GM10847 (cell line): ENCODE data around the gene CC2D1A.

Source experiments
- POLR2A ChIP-seq: IDR thresholded peaks from 2 replicates; pipeline ENCODE4 v1.6.1; 2011; ENCODE audit not compliant: insufficient read length; ENCODE audit errors: extremely low read depth

CC2D1A gene

DNA sequence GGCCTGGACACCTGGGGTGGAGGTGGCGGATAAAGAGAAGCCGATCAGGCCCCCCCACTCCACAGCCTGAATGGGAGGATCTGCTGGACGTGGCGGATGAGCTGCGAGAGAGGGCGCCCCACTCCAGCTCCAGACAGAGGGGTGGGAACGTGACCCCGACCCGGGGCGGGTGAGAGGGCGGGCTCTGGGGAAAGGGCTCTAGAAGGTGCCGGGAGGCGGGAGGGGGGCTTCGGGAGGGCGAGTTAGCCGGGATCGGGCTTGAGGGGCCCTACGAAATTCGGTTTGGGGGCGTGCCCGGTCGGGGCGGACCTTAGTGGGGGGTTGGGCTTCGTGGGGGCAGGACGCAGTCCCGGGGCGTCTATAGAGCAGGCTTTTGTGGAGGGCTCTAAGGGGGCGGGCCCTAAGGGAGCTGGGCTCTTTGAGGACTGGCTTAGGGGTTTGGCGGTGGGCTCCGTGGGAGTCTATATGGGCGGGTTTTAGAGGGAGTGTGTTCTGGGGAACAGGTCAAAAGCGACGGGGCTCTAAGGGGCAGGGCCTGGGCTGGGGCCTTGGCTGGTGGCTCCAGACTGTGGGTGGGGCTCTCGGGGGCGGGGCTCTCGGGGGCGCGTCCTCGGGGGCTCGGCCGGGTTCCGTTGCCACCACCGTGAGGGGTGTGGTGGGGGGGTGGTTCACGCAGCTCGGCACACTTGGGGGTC lies 33.2 kb upstream of the CC2D1A start:
- TF ChIP-seq POLR2A = no peak

DNA sequence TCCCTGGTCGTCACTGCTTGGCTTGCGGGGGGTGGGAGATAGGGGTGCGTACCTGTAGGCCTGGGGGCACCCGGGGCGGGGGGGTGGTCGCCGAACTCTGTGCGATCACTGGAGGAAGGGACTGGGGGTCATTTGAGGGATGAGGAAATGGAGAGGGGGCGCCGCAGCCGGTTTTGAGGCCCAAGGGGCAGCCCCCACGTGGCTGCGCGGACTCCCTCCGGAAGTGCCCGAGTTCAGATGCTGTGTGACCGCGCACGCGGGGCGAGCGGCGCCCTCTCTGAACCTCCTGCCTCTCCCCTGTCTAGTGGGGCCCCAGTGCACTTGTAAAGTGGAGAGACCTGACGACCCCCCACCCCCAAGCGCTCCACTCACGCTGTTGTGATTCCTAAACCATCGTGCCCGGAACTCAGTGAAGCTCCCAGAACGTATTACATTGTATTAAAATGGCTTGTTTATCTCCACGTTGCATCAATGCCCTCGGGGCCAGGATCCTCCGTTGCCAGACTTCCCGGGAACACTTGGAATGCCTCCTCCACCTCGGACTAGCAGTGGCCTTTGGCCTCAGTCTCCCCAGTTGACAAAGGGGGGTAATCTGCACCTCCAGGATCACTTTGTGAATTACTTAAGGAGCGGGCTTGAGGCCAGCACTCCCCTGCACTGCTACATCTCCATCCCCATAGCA lies 32.0 kb upstream of the CC2D1A start:
- TF ChIP-seq POLR2A = no peak

DNA sequence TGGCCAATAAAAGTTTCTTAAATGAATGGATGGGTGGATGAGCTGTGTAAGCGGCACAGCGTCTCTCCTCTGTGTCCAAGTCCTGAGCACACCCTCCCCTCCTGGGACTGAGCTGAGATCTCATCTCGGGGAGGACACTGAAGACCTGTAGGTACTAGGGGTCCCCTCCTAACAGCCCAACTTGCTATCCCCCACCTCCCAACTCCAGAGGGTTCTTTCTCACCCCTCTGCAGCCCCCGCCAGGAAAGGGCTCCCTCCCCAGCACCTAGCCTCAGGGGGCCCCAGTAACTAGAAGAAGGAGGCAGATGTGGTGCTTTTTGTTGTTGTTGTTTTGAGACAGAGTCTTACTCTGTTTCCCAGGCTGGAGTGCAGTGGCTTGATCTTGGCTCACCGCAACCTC lies 30.2 kb upstream of the CC2D1A start:
- no peak for TF ChIP-seq POLR2A

DNA sequence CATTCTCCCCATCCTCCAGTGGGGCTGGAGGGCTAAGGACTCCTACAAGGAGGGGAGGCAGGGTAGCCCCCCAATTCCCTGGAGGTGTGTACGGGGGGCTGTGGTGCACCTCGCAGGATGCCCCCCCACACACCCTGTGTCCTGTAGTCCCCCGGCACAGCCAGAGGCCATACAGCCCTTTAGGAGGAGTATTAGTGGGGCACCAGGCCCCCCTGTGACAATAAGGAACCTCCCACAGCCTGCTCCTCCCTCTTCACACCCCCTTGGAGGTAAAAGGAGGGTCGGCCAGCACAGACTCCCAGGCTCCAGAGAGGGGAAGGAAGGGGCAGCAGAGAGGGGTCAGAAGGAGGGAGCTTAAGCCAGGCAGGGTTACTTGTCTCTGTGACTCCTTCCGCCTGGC lies 29.2 kb upstream of the CC2D1A start, which contains the start of gene NANOS3:
NANOS3 (plus strand) TSS at position 301 of the 400 bp plus-strand sequence. CDS start 115 bp downstream, outside the sequence.
- no peak for TF ChIP-seq POLR2A

DNA sequence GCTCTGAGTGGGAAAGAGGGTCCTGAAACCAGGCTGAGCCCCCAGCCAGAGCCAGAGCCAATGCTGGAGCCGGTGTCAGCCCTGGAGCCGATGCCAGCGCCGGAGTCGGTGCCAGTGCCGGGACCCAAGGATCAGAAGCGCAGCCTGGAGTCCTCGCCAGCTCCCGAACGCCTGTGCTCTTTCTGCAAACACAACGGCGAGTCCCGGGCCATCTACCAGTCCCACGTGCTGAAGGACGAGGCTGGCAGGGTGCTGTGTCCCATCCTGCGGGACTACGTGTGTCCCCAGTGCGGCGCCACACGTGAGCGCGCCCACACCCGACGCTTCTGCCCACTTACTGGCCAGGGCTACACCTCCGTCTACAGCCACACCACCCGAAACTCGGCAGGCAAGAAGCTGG lies 28.7 kb upstream of the CC2D1A start:
- no peak for TF ChIP-seq POLR2A

DNA sequence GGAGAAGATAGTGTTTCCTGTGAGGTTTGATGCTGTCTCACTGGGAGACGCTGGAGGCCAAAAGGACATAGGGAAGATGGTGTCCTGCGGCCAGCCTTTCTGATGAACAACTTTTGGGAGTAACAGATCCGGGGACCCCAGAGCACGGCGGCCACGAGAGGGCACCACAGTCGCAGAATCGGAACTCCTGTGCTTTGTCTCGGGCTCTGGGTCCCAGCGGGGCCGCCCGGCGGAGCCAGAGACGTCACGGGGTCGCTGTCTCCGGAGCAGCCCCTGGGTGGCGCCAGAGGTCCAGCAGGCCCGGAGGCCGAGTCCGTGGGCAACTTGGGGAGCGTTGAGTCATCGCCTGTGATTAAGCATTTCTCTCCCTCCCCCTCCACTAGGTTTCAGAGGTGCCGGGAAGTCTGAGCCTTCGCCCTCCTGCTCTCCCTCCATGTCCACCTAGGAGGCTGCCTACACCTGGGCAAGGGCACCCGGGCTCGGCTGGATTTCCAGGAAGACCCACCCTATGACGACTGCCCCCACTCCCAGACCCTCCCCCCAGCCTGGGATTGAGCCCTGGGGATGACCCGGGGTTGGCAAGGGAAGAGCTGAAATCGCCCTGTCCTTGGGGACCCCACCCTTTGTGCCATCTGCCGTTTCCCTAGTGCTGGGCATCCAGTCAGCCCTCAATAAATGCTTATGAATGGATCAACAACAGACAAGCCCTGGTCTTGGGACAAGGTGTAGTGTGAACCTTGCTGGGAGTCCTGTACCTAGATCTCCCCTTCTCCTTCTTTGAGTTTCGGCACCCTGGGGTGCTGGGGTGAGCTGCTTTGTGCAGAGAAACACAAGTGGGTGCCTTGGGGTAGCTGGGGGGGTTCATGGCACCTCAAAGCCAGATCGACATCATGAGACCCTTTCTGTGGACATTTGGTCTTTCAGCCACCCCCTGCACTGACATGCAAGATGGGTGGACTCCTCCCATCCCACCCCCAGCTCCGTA lies 25.6 kb upstream of the CC2D1A start:
- no peak for TF ChIP-seq POLR2A

DNA sequence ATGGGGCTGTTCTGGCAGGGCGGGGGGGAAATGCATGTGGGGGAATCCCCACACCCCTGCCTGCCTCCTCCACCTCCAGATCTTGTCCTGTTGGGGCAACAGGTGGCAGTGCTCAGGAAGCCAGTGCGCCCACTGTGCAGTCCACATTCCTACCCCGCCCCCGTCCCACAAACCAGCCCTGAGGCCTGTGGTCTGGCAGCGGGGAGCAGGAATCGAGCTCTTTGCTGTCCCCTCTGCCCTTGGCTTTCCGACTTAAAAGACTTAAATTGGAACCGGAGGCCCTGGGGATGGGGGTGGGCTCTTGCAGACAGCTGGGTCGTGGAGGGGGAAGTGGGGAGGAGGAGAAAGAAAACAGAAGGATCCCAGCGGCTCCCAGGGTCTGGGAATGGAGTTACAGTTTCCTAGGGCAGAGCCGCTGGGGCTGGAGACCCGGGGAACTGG lies 24.7 kb upstream of the CC2D1A start:
- no peak for TF ChIP-seq POLR2A

DNA sequence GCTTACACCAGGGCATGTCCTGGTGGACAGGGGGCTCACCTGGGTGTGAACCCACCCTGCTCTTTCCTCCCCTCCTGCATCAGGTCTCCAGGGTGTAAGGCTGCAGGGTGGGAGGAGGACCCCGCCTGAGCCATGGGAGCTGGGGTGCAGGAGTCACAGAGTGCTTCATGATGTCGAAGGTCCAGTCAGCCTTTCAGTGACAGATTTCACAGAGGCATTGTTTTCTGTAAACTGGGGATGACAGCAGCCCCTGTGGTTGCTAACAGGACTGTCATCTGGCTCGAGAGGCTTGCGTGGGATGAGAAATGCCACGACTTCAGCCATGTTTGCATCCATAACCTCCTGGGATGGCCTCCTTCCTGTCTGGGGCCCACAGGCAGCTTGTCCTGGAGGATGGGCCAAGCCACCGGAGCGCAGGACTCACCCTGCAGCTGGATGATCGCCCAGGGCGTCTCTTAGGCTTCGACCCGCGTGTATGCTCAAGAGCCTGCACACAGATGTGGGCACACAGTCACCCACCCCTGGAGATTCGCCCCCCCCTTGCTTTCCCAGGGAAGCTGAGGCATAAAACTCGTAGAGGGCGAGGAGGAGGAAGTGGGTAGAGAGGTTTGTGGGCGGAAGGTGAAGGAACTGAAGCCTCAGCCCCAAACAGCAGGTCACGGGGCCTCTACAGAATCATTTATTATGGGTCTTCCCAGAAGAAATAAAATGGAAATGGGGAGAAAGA lies 24.1 kb upstream of the CC2D1A start:
- no peak for TF ChIP-seq POLR2A

DNA sequence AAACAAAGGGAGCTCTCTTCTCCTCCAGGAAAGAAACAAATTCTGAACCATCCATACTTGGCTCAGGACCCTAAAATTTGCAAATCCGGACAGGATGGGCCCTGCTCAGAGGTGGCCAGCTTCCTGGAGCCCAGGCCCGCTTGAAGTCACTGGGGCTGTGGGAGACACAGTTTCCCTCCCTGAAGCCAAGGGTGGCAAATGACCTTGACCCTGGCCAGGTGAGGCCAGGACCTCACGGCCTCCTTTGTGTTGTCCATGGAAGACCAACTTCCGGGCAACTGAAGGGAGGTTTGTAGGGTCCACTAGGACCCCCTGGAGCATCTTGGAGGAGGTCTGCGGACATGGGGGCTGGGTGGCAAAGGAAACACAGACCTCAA lies 23.6 kb upstream of the CC2D1A start:
- TF ChIP-seq POLR2A = no peak

DNA sequence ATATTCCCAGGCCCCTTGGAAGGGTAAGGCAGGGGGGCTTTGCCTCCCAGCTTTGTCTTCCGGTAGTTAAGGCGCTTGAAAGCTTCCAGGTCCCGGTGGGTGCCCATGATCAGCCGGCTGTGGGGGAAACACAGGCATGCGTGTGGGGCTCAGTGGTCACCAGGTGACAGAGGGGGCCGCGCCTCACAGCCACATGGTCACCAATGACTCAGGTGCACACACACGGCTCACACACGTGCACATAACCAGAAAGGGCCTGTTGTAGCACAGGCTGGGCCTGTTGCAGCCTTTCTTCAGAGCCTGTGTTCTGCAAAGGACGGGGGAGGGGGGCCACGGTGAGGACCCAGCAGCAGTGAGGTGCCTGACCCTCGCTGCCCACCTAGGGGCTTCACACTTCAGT lies 23.2 kb upstream of the CC2D1A start:
- no peak for TF ChIP-seq POLR2A

DNA sequence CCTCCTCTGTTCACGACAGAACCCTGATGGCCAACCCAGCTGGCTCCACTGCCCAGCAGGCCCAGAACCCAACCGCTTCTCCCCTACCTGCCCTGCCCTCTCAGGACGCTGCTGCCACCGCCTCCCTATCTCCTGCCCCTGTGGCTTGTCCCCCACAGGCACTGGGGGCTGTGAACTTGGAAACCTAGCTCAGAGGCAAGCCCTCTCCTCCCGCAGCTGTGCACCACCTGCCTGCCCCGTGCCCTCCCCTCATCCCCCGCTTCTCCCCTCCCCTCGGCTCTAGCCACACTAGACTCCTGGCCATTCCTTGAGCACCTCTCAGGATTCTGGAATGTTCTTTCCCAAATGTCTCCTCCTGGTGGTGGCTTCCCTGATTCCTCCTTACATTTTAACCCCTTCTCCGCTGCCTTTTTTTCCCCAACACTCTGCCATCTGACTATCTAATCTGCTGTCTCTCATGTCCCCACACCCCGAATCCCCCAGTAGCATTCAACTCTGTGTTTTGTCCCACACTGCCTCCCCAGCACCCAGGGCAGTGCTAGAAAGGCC lies 22.4 kb upstream of the CC2D1A start:
- no peak for TF ChIP-seq POLR2A

DNA sequence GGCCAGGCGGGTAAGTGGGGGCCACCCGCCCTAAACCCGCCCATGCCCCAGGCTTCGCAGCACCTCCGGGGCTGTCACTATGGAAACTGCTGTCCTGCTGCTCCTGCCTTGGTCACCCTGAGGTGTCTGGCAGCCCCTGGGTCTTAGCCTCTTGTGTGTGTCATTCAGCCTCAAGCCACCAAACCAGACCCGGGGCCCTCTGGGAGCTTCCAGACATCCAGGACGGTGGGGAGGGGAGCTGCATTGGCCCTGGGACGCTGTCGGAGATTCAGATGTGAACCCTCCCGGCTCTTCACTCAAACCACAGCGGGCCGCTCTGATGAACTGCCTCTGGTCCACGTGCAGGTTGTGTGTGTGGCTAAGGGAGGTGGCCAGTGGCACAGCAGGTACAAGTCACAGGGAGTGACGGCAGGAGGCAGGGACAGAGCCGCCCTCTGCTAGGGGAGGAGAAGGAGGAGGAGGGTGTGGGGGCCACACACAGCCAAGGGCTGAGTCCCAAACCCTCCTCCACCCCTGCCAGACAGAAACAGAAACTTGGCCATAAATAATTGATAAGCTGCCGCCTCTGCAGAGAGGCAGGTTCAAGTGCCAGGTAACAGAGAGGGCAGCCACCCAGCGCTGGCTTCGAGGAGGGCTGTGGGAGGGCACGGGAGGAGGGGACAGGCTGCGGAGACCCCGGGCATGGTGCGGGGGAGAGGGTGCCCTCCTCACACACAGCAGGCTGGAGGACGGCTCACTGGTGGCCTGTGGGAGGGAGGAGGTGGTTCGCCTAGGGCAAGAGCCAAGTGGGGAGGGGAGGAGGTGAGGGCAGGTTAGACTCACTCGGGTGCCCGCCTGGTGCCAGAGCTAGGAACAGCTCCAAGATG lies 21.0 kb upstream of the CC2D1A start:
- no peak for TF ChIP-seq POLR2A

DNA sequence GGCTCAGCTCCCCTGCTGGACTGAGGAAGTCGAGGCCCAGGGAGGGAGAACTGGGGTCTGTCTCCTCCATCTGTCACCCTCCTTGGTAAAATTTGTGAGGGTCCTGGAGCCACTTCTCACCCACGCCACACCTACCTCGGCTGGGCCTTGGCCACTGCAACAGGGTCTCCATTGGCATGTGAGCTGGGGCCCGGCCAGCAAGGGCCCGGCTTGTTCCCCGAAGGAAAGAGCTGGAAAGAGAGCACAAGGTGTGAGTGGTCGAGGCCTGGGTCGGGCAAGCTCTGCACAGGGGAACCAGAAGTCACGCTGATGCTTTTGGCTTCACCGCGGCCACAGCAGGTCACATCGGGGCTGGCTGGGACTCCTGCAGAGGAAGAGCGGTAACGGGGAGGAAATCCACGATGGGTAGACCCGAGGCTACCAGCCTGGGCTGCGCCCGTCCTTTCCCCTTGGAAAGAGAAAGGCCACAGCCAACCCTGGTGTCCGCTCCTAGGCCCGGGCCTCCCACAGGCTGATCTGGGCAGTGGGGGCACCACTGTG lies 20.1 kb upstream of the CC2D1A start:
- TF ChIP-seq POLR2A = no peak

DNA sequence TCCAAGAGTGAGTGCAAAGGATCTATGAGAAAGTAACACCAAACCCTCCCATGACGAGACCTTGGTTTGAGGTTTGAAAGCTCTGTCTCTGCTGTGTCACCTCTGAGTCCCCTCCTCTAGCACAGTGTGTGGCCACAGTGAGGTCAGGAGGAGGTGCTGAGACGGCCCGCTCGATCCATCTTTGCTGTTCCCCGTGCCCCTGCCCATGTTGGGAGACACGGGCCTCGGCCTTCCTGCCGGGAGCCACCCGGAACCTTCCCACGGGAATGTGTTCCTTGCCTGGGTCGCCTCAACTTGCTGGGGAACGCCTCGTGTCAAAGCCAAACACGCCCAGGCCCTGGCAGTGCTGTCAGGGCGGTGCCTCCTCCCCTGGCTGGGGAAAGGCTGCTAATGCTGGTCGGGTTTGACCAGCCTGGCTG lies 19.0 kb upstream of the CC2D1A start:
- TF ChIP-seq POLR2A = no peak

DNA sequence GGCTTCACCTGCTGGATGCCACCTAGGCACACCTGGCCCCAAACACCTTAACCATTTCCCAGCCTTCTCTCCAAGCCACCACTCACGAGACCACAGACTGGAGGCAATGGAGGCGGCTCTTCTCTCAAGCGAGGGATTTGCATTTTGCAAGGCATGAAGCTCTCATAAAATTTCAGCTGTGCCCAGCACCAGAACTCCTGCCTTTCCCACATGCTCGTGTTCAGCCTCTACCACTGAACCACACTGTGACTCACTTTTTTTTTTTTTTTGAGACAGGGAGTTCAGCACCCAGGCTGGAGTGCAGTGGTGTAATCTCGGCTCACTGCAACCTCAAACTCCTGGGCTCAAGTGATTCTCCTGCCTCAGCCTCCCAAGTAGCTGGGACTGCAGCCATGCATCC lies 18.5 kb upstream of the CC2D1A start:
- no peak for TF ChIP-seq POLR2A
